H1 (cell line): Measurements from ENCODE around the gene HBB. TPM values are rescaled to one million over a fixed set of nuclear protein-coding genes. Genes with fewer than 3 reads are reported as not detected.

Source experiments
- CHD1 ChIP-seq: IDR thresholded peaks from 2 replicates; pipeline ENCODE4 v1.6.1; 2012; ENCODE audit warnings: low read depth, low read length, improper control_type of control experiment
- CHD7 ChIP-seq: fragments of 300-600 bp; sonication (generic); IDR thresholded peaks from 2 replicates; pipeline ENCODE4 v1.7.1; 2012; ENCODE audit warnings: low read length, moderate library complexity, mild to moderate bottlenecking, inconsistent platforms; ENCODE audit not compliant: insufficient replicate concordance
- E2F6 ChIP-seq: IDR thresholded peaks from 2 replicates; pipeline ENCODE4 v1.6.1; 2012; ENCODE audit warnings: inconsistent platforms
- EGR1 ChIP-seq: IDR thresholded peaks from 2 replicates; pipeline ENCODE4 v1.6.1; 2011; ENCODE audit warnings: low read depth, low read length, borderline replicate concordance
- FOSL1 ChIP-seq: IDR thresholded peaks from 2 replicates; pipeline ENCODE4 v1.6.1; 2011; ENCODE audit warnings: mild to moderate bottlenecking, low read depth, low read length, moderate library complexity; ENCODE audit not compliant: insufficient read depth
- NANOG ChIP-seq: IDR thresholded peaks from 2 replicates; pipeline ENCODE4 v1.6.1; 2011; ENCODE audit warnings: low read length, low read depth, mild to moderate bottlenecking, inconsistent platforms; ENCODE audit not compliant: insufficient read depth, poor library complexity, severe bottlenecking
- NRF1 ChIP-seq: IDR thresholded peaks from 2 replicates; pipeline ENCODE4 v1.6.1; 2011; ENCODE audit warnings: mild to moderate bottlenecking, low read depth, low read length, improper control_type of control experiment
- RAD21 ChIP-seq, 2 experiments: IDR thresholded peaks in 1 of 2; conservative IDR thresholded peaks in 1 of 2; 2 replicates each; pipeline ENCODE4 v1.6.1; 2011; ENCODE audit warnings: low read depth in 2 of 2, low read length in 2 of 2, improper control_type of control experiment in 1 of 2, inconsistent platforms in 1 of 2, mild to moderate bottlenecking in 1 of 2, moderate library complexity in 1 of 2
- TAF1 ChIP-seq: IDR thresholded peaks from 2 replicates; pipeline ENCODE4 v1.6.1; 2011; ENCODE audit warnings: mild to moderate bottlenecking, low read depth, low read length
- polyA plus RNA-seq, 7 experiments: library from polyadenylated mRNA; depleted of rRNA in 3 of 7; stranded (reverse) in 5 of 7; unstranded in 2 of 7; fragments of >200 nt in 5 of 7; fragments of 200-250 nt in 2 of 7; gene quantifications; 1 replicate in 5 of 7; 2 replicates in 1 of 7; 4 replicates in 1 of 7; pipeline versions ENCODE4 v1.2.1 to v1.2.3, GENCODE V29; 2011 to 2013; ENCODE audit warnings: missing spikeins in 2 of 7, mixed read lengths in 2 of 7
- total RNA-seq: library from RNA; stranded (reverse); fragmentation: NEBNext Ultra II Directional; extraction: Animal tissue kit (Norgen Biotek cat#: 25700); gene quantifications from 2 replicates; pipeline ENCODE4 v1.2.1, GENCODE V29; 2021
- TF ChIP-seq, protein P1 (sequence below): IDR thresholded peaks from 2 replicates; pipeline ENCODE4 v1.6.1; 2011; ENCODE audit warnings: low read length, improper control_type of control experiment

HBB gene
- total and polyA plus RNA-seq, 2 of the 8 experiments (the other 6 are each of a cell fraction or from before 2014, with no cell fraction given): not detected

GRCh38 chr11:5230266-5230665 is 3.4 kb upstream of the HBB start (continued):
- TF ChIP-seq CHD7 (no peak), FOSL1 (no peak), RAD21 (IDR thresholded peaks at IDR 0.05 in 1 of 2, conservative IDR thresholded peaks at IDR 0.05 in 1 of 2; ENCODE audit: low read depth in 2 of 2, low read length in 2 of 2) (no peak), TAF1 (no peak), EGR1 (no peak), NANOG (no peak), NRF1 (no peak), CHD1 (no peak), E2F6 (no peak)
- TF ChIP-seq, protein P1, sequence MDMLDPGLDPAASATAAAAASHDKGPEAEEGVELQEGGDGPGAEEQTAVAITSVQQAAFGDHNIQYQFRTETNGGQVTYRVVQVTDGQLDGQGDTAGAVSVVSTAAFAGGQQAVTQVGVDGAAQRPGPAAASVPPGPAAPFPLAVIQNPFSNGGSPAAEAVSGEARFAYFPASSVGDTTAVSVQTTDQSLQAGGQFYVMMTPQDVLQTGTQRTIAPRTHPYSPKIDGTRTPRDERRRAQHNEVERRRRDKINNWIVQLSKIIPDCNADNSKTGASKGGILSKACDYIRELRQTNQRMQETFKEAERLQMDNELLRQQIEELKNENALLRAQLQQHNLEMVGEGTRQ: no peak
